GM18907 (cell line): ENCODE data around the gene TMEM209.
A peak's percentile ranks its signal among the peaks of the same experiment; 100 is the strongest.
"Not testable (repeated sequence)": the region's sequence is repeated elsewhere in the genome, so short reads cannot be mapped to it uniquely, and the experiment has no call there.

ENCODE experiments used
- ATAC-seq: cut with Tn5 transposase; IDR thresholded peaks from one replicate; pipeline ENCODE4 v1.9.1; 2021; ENCODE audit warnings: mild to moderate bottlenecking, moderate library complexity; ENCODE audit not compliant: unreplicated experiment

TMEM209 gene

DNA sequence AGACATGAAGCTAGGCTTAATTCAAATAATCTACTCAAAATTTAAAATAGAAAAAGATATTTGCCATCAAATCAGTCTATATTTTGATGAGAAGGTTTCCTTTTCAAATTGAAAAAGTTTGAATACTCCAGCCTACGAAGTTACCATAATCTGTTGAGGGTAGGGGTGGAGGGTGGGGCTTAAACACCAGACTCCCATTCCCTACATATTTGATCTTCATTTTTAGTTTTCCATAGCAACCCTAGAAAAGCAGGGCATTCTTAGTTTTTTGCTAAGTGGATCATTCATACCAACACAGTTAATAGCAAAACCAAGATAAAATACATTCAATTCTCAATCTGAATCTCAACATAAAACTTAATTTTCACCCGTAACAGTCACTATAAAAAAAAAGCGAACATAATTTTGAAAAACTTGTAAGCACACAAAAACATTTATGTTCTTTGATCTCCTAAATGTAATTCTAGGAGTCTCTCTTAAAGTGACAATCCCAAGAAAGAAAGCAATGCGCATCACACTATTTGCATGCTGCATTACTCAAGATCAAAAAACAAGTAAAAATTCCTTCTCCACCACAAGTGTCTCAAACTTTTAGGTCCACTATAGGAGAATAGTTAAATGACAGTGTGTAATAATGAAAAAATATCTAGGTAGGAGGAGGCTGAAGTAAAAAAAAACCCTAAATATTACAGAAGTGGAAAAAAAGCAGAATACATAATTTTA is 30.8 kb downstream of the TMEM209 start:
- no peak for ATAC-seq

DNA sequence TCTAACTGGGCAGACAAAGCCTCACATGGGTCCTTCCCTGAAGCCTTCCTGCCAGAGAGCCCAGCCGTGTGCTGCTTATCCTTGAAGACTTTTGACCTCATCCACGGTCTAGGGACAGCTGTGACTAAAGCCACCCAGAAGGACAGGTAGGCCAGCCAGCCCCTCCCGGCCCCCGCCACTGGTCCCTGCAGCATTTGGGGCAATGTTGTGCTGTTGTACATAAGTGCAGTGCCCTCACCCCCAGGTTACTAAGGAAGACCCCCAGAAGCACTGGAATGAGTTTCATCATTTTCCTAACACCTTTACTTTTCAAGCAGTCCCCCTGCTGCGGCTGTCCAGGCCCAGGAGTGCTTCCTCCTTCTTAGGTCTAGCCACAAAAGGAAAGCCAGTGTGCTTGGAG is 43.0 kb downstream of the TMEM209 start:
- ATAC-seq, result no peak

DNA sequence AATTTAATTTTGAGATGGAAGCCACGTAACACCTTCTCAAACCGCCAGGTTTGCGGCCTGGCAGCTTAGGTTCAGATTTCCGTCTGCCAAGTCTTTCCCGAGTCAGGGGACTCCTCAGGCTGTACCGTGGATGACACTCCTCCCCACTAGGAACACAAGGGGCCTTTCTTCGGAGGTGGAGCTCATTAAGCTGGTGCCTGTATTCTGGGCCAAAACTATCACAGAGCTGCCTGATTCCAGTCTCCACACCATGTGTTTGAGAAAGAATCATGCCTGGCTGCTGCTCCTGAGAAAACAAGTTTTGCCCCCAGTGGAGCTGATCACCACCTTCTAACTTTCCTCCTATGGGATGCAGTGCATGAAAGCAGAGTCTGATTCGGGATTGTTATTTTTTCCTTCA is 44.8 kb downstream of the TMEM209 start:
- no peak for ATAC-seq

DNA sequence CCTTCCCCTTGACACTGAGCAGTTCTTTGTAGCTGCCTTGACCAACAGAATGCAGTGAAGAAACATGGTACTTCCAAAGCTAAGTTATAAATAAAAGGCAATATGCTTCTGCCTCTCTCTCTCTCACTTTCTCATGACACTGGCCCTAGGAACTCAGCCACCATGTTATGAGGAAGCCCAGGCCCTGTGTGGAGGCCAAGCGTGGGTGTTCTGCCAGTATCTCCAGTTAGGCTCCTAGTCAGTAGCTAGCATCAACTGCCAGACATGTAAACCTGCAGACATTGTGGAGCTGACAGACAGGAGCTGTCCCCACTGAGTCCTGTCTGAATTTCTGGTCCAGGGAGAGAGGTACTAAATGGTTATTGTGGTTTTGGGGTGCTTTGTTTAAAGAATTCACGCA is 45.2 kb downstream of the TMEM209 start:
- ATAC-seq, result no peak

DNA sequence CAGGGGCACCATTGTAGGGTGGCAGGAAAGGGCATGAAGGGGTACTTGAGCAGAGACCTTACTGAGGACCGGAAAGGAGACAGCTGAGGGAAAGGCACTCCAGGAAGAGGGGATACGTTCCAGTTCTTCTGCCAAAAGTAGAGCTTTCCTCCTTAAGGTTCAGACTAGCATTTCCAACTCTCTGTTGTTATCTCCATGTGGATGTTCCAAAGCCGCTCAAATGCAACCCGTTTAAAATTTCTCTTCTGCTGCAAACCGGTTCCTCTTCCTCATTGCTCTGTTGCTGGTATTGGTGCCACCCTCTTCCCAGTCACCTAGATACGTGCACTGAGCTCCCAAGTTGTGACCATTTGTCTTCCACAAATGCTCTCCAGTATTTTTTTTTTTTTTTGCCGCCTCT is 47.5 kb downstream of the TMEM209 start:
- ATAC-seq, result no peak

DNA sequence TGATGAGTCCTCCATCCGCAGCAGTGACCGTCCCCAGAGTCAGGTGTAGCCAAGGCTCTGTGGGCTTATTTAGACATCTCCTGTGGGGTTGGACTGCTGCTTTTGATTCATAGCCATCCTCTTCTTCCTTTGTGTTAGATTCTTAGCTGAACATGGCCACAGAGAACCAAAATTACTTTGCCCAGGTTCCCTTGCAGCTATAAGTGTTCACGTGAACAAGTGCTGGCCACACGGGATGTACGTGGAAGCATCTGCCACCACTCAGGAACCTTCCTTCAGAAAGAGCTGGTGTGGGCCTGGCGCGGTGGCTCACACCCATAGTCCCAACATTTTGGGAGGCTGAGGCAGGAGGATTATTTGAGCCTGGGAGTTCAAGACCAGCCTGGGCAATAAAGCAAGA is 49.1 kb downstream of the TMEM209 start:
- ATAC-seq, result no peak

DNA sequence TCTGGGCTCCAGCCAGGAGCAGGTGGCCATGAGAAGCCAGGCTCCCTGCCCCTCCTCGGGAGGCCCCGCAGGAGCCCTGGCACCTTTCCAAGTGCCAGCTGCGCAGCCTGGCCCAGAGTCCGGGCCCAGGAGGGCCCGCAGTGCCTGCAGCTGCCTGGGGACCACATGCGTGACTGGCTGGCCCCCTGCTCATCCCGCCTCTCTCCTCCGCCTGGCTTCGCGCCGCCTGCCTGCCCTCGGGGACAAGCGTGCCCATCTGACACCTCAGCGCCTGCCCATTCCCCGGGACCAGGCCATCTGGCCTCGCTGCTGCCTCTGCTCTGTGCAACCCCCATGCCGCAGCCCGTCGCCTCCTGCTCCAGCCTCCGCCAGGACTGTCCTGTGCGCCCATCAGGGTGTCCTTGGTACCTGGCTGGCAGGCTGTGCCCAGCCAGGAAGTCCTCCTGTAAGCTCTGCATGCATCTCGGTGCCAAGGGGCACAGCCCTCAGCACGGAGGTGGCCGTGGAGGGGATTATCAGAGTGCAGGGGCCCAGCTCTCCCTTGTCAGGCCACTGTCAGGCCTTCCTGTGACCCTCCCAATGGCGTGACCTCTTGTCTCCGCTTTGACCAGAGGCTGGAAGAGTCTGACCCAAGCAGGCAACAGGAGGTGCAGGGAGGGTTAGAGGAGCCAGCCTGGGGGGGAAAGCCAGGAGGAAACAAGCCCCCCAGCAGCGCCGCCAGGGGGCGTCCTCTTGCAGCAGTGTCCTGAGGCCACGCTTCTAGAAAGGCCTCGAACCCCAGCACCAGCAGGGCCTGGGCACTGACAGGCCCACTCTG is 50.5 kb downstream of the TMEM209 start:
- no peak for ATAC-seq

DNA sequence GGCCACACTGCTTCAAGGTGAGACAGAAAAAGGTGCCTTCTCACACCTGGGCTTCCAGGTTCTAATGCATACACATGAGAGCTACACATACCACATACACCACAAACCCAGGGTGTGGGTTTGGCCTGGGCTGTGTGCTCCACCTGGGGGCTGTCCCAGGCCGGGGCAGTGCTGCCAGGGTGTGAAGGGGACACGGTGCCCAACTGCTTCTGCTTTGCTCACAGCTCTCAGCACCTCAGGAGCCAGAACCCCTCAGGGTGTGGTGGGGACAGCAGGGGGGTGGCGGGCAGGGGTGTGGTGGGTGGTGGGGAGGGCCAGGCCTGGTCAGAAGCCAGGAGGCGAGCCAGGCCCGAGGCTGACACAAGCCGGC is 51.1 kb downstream of the TMEM209 start:
- no peak for ATAC-seq

DNA sequence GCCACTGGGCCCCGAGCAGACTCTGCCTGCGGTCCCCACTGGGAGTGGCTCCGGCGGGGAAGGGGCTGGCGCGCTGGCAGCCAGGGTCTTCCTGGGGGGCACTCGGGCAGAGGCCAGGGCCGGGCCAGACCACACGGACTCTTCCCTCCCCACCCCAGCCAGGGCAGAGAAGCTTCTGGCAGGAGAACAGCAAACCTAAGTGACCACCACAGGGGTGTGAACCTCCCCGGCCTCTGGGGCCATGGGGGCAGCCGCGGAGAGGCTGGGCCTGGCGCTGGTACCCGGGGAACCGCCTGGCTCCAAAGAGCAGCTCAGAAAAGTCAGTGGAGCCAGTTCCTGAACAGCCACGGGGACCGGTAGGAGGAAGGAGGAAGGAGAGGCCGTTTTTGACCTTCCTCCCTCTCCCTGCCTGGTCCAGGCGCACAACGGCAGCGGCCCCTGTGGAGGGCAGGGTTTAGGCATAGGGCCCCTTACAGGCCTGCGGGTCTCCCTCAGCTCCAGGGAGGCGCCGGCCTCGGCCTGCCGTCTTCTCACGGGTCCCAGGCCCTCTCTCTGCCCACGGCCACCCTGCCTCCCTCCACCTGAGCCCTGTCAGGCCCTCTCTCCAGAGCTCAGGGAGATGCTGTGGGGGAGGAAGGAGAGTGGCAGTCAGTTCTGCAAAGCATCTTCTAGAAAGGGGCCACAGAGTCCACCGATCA is 51.8 kb downstream of the TMEM209 start:
- ATAC-seq, result no peak

DNA sequence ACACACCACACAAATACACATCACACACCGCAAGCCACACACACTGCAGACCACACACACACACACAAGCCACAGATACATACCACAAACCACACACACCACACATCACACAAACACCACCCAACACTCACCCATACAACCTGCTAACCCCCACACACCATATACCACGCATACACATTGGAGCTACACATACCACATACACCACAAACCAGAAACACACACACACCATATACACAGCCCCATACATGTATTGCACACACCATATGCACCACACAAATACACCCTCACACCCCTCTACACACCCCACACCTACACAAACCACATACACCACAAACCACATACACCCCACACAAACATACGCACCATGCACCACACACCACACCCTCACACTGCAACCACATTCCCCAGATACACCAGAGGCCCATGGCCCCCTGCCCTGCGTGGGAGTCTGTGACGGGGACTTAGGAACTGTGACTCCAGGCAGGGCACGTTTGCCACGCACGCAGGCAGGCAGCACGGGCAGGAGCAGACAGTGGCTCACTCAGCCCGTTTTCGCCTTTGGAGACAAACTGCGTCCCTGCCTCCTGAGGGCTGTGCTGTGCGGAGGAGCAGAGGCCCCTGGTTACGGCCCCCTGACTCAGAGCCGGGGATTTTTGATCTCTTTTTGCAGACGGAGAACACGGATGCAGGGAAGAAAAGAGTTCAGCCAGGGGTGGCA is 52.6 kb downstream of the TMEM209 start:
- ATAC-seq, result no peak

DNA sequence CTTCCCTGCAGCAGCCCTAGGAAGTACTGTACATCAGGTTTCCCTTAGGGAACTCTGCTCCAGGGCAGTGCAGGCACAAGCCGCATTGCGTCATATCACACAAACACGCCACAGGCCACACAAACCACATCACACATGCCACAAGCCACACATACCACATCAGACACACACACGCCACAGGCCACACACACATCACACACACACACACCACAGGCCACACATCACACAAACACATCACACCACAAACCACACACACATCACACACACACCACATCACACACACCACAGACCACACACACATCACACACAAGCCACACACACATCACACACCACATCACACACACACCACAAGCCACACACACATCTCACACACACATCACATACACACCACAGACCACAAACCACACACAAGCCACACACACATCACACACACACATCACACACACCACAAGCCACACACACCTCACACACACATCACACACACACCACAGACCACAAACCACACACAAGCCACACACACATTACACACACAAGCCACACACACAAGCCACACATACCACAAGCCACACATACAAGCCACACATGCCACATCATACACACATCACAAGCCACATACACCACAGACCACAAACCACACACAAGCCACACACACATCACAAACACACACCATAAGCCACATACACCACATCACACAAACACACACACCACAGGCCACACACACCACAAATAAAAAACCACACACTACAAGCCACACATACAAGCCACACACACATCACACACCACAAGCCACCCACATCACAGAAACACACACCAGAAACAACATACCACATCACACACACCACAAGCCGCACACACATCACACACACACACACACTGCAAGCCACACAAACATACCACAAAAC is 53.4 kb downstream of the TMEM209 start:
- no peak for ATAC-seq

DNA sequence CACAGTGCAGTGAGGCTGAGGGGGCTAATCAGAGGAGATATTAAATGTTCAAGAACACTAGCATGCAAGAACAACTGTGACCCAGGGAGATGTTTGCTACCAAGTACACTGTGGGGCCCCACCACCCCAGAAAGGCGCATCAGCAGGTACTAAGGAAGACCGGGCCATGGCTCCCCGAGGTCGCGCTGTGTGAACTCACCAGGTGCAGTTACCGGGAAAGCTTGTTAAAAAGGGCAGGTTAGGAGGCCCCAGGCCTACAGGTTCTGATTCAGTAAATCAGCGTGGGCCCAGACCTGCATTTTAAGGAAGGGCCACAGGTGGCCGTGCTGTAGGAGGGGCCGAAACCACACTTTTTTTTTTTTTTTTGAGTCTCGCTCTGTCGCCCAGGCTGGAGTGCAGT is 54.6 kb downstream of the TMEM209 start:
- ATAC-seq, result no peak

DNA sequence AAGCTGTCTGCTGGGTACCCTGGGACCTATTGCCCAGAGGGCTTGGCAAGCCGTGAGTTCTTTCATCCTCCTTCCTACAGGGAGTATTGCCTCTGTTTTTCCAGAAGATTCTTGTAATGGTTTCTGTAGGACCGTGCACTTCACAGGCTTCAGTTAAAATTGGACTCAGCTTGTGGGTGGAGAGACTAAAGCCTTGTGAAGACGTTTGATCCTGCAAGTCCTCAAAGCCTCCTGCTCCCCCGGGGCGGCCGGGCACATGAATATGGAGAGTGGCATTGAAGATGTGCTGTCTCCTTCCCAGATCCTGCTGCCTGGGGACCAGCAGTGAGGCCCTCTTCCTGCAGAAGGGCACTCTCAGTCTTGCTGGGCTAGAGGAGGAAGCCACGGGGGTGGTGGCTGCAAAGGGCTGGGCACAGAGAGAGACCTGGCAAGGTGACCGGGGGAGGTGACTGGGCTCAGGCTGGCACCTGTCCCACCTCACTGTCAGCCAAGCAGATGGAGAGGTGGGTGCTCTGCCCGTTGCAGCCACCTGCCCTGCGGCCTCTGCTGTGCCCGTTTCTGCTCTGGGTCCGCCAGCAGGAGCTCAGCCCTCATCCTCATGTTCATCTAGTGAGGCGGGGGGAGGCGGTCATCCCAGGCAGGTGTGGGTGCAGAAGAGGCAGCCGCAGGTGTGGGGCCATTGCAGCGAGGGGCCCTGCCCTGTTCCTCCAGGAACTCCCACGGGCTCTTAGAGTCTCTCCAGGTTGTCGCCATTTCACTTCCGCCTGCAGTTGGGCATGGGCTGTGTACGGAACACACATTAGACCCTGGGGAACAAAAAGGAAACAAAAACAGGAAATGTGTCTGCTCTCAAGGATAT is 55.7 kb downstream of the TMEM209 start:
- peak; percentile 67 for ATAC-seq

DNA sequence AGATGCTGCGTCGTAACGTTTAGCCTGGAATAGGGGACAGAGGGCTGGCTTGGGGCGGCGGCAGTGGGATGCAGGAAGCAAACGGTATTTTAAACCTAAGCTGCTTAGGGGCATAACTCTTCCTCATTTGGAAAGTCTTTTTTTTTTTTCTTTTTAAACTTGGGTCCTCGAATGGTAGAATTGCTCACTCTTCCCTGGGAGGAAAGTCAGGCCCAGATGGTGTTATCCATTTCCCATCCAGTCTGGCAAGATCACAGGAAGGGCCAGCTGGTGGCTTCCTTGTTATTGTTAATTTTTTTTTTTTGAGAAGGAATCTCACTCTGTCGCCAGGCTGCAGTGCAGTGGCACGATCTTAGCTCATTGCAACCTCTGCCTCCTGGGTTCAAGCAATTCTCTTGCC is 56.6 kb downstream of the TMEM209 start:
- no peak for ATAC-seq

DNA sequence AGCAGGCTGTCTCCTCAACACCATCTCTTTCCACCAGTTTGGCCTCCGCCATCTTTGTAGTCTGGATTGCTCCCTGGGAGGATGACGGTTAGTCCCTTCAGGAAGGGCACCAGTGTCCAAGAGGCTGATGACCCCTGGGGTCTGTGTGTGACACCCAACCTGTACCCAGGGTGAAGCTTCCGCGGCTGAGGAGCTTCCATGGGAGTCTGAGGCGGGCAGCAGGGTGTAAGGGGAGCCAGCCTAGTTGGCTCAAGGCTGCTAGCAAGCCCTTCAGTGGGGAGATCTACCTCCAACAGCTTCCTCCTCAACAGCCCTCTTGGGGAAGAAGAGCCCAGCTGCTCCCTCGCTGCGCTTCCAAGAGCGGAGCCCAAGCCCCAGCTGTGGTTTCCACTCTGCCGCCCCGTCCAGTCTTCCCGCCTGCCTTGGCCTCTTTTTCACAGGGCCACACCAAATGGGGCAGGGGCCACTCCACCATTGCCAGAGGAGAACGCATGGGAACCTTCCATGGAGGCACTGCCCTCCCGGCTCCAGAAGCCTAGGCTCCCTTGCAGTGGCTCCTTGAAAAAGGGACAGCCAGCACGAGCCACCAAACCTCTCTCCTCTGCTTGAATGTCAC is 57.4 kb downstream of the TMEM209 start:
- ATAC-seq, result no peak

DNA sequence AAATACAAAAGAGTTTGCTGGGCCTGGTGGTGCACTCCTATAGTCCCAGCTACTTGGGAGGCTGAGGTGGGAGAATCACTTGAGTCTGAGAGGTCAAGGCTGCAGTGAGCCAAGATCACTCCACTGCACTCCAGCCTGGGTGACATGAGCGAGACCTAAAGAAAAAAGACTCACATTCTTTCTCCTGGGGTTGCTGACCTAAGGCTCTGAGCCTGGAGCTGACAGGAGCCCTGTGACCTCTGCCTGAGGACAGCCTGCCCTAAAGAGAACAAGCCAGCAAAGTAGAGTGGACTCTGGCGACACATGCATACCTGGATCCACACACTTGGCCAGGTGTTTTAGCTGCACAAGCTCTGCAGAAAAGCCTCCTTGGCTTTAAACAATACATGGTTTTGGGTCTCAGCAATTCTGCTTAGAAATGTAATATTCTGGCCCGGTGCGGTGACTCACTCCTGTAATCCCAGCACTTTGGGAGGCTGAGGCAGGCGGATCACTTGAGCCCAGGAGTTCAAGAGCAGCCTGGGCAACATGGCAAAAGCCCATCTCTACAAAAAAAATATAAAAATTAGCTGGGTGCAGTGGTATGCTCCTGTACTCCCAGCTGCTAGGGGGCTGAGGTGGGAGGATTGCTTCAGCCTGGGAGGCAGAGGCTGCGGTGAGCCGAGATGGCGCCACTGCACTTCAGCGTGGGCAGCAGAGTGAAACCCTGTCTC is 58.4 kb downstream of the TMEM209 start:
- ATAC-seq, result no peak

DNA sequence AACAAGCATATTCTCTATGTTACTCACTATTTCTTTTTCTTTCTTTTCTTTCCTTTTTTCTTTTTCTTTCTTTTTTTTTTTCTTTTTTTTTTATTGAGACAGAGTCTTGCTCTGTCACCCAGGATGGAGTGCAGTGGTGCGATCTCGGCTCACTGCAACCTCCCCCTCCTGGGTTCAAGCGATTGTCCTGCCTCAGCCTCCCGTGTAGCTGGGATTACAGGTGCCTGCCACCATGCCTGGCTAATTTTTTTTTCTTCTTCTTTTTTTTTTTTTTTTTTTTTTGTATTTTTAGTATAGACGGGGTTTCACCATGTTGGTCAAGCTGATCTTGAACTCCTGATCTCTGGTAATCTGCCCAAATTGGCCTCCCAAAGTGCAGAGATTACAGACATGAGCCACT is 59.1 kb downstream of the TMEM209 start:
- not testable (repeated sequence) for ATAC-seq

DNA sequence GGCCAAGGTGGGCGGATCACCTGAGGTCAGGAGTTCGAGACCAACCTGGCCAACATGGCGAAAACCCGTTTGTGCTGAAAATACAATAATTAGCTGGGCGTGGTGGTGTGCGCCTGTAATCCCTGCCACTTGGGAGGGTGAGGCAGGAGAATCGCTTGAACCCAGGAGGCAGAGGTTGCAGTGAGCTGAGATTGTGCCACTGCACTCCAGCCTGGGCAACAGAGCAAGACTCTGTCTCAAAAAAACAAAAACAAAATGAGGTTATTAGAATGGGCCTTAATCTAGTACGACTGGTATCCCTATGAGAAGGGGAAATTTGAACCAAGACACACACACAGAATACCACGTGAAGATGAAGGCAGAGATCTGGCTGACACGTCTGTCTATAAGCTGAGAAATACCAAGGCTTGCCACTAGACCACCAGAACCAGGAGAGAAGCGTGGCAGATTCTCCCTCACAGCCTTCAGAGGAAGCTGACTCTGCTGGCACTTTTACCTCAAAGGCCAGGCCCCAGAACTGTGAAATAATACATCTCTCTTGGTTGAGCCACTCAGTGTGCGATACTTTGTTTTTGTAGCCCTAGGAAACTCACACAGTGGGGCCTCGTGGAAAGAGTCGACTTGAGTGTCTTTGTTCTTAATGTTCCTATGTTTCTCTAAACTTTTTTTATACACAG is 59.6 kb downstream of the TMEM209 start:
- ATAC-seq, result no peak
